Heart left ventricle (tissue), 16 donors: ENCODE data around the gene CSNK2A3. TPM values are rescaled to one million over a fixed set of nuclear protein-coding genes. Genes with fewer than 3 reads are reported as not detected.
A peak's percentile ranks its signal among the peaks of the same experiment; 100 is the strongest.

ENCODE experiments used
- ATAC-seq, 4 donors: fragments of 200-7000 bp; cut with Tn5 transposase; one replicate each; pipeline ENCODE4 v1.9.1; 2020 to 2022; ENCODE audit warnings: moderate library complexity in 4 of 4, mild to moderate bottlenecking in 3 of 4, moderate number of reproducible peaks in 1 of 4
- DNase-seq, 5 donors: peaks; one replicate each; pipeline ENCODE4 v3.0.0-alpha.2; 2020
- H3K27ac ChIP-seq, 12 donors: fragments of 200-600 bp; sonication (generic) in 4 of 12; one replicate each; pipeline versions ENCODE4 v1.5.0 to v1.8.0; 2016 to 2022; ENCODE audit warnings: mild to moderate bottlenecking in 2 of 12
- H3K27me3 ChIP-seq, 9 donors: fragments of 200-600 bp; sonication (generic) in 2 of 9; one replicate each; pipeline versions ENCODE4 v1.5.1 to v1.8.0; 2016 to 2022; ENCODE audit warnings: mild to moderate bottlenecking in 3 of 9
- H3K36me3 ChIP-seq, 9 donors: fragments of 200-600 bp; sonication (generic) in 2 of 9; one replicate each; pipeline versions ENCODE4 v1.5.0 to v1.8.0; 2018 to 2022; ENCODE audit warnings: mild to moderate bottlenecking in 2 of 9
- H3K4me1 ChIP-seq, 12 donors: fragments of 200-600 bp; sonication (generic) in 4 of 12; one replicate each; pipeline versions ENCODE4 v1.5.0 to v1.8.0; 2016 to 2022; ENCODE audit warnings: mild to moderate bottlenecking in 3 of 12
- H3K4me3 ChIP-seq, 12 donors: fragments of 200-600 bp; sonication (generic) in 4 of 12; one replicate each; pipeline versions ENCODE4 v1.5.0 to v1.8.0; 2017 to 2022; ENCODE audit warnings: mild to moderate bottlenecking in 9 of 12, moderate library complexity in 4 of 12
- H3K9me3 ChIP-seq, 12 donors: fragments of 200-600 bp; sonication (generic) in 4 of 12; one replicate each; pipeline versions ENCODE4 v1.5.0 to v1.8.0; 2016 to 2022; ENCODE audit warnings: mild to moderate bottlenecking in 1 of 12
- CTCF ChIP-seq, 12 donors: fragments of 200-600 bp; sonication (generic) in 4 of 12; IDR thresholded peaks; one replicate each; pipeline versions ENCODE4 v1.5.0 to v1.8.0; 2018 to 2022; ENCODE audit warnings: antibody characterized with exemption in 12 of 12, mild to moderate bottlenecking in 5 of 12
- POLR2A ChIP-seq, 2 donors: fragments of 450-650 bp; IDR thresholded peaks; one replicate each; pipeline ENCODE4 v1.6.1; 2017; ENCODE audit warnings: antibody characterized with exemption in 2 of 2, mild to moderate bottlenecking in 2 of 2, moderate library complexity in 2 of 2
- WGBS, 4 donors: extraction: QIAGEN DNeasy Blood & Tissue Kit in 2 of 4; methylation state at CpG; one replicate each; pipeline versions ENCODE4 v1.1.5 to v1.1.7; 2013 to 2018; 5-methylcytosine and 5-hydroxymethylcytosine counted together
- intact Hi-C, 10 donors: fragments of 100-400 bp; cut with DNase I; formaldehyde crosslinking; loops; one replicate each; pipeline versions ENCODE4 v1.11.1 to v1.14.2; 2022
- polyA plus RNA-seq, 2 donors: library from polyadenylated mRNA; stranded (reverse); fragments of 200-250 nt; gene quantifications; one replicate each; pipeline ENCODE4 v1.2.3, GENCODE V29; 2013
- total RNA-seq, 9 donors: library from RNA; depleted of rRNA in 2 of 9; stranded (reverse); fragments of >200 nt in 2 of 9; fragmentation: NEBNext Ultra II Directional in 3 of 9; extraction: Animal tissue kit (Norgen Biotek cat#: 25700) in 3 of 9; gene quantifications; one replicate each; pipeline versions ENCODE4 v1.1.0 to v1.2.4, GENCODE V29; 2016 to 2023
- donor health status: ischemic (EF 13 %, LVEDD 7.1; RV severe dilation, severe dysfunction).
- donor health status: healthy with polysubstance abuse.
- donor health status: DM: no; HTN: yes; CAD: no.
- donor health status: DM: no; HTN: no; CAD: no.
- donor health status: ischemic (EF 25% LVEDD 6.9; RV normal size, moderate dysfunction).
- donor health status: ischemic (EF 25% LVEDD 5.7; RV mildly dilated, moderate dysfunction).
- donor health status: healthy.
- donor health status: DM: yes; HTN: yes; CAD: no.
- donor health status: ischemic (EF 35%, LVEDD 5.7; RV mildly dilated, moderate dysfunction).
- donor health status: nonischemic (EF 11% LVEDD 7.7; RV severe dilation, severe dysfunction).
- donor health status: DM: yes; HTN: yes; CAD: no.
- donor health status: PGD.
- donor health status: ischemic (EF 29% LVEDD 5.4; RV normal size, mild dysfunction).
- donor health status: nonischemic (EF 23%, LVEDD 6.1; RV moderate dilation, normal function).

CSNK2A3 gene
- total and polyA plus RNA-seq, 11 donors, result 0.34 to 2.1 (median 1.3) TPM

- no peaks in the 10 kb centered on the region for H3K36me3 ChIP-seq
- 97 to 99% (median 97%) methylated on average over 3 of the region's 3 CpGs for WGBS, 4 donors
- ATAC-seq, result no peak
- no peaks in the 10 kb centered on the region for H3K9me3 ChIP-seq
- no peak overlapping the region for H3K4me3 ChIP-seq
- DNase-seq, result no peak
- TF ChIP-seq CTCF (IDR thresholded peaks at IDR 0.05) (no peak), POLR2A (IDR thresholded peaks at IDR 0.05) (no peak)
- no peaks in the 10 kb centered on the region for H3K27me3 ChIP-seq
- intact Hi-C loops, result loop anchor here in 1 of 10 donors (10.0 kb wide), 1 partner anchor 363 kb away; no protein-coding TSS in a partner anchor
- no peak overlapping the region for H3K27ac ChIP-seq
- peaks cover 0 to 16% (median 6%) of the 10 kb centered on the region in 12 donors for H3K4me1 ChIP-seq
These were observed 44.7 kb upstream of the CSNK2A3 start for GRCh38 chr11:11397781-11398180.

- DNase-seq (no peak), ATAC-seq (no peak)
- 66 to 73% (median 72%) methylated on average over 2 of the region's 2 CpGs for WGBS, 4 donors
- no peak overlapping the region for H3K27ac ChIP-seq
- intact Hi-C loops, result loop anchor here in 1 of 10 donors (10.0 kb wide), 1 partner anchor 362 kb away; no protein-coding TSS in a partner anchor
- H3K4me3 ChIP-seq, result no peak overlapping the region
- H3K36me3 ChIP-seq, result no peaks in the 10 kb centered on the region
- no peak for TF ChIP-seq CTCF (IDR thresholded peaks at IDR 0.05)
- TF ChIP-seq POLR2A (IDR thresholded peaks at IDR 0.05), result no peak
- H3K9me3 ChIP-seq, result no peaks in the 10 kb centered on the region
- no peaks in the 10 kb centered on the region for H3K27me3 ChIP-seq
- peaks cover 0 to 16% (median 6%) of the 10 kb centered on the region in 12 donors for H3K4me1 ChIP-seq
These were observed 44.0 kb upstream of the CSNK2A3 start for GRCh38 chr11:11397036-11397415.

GRCh38 chr11:11396301-11397035 is 43.4 kb upstream of the CSNK2A3 start:
- no peaks in the 10 kb centered on the region for H3K9me3 ChIP-seq
- WGBS, 4 donors, result 41 to 57% (median 54%) methylated on average over 11 of the region's 11 CpGs
- peak overlapping the region in 3 of 12 donors; percentile 24 to 48 (median 32) for H3K27ac ChIP-seq
- H3K27me3 ChIP-seq, result no peaks in the 10 kb centered on the region
- no peak for TF ChIP-seq CTCF (IDR thresholded peaks at IDR 0.05)
- no peak for TF ChIP-seq POLR2A (IDR thresholded peaks at IDR 0.05)
- ATAC-seq (peak; percentile 56 to 88 (median 67)), DNase-seq (no peak)
- no peaks in the 10 kb centered on the region for H3K36me3 ChIP-seq
- intact Hi-C loops, result loop anchor here in 1 of 10 donors (10.0 kb wide), 1 partner anchor 362 kb away; no protein-coding TSS in a partner anchor
- peaks cover 0 to 22% (median 7%) of the 10 kb centered on the region in 12 donors for H3K4me1 ChIP-seq
- H3K4me3 ChIP-seq, result no peak overlapping the region

GRCh38 chr11:11395126-11395525 is 42.1 kb upstream of the CSNK2A3 start:
- ATAC-seq, result no peak
- DNase-seq, result no peak
- no peak for TF ChIP-seq POLR2A (IDR thresholded peaks at IDR 0.05)
- no peak for TF ChIP-seq CTCF (IDR thresholded peaks at IDR 0.05)
- intact Hi-C loops, result loop anchor here in 1 of 10 donors (10.0 kb wide), 1 partner anchor 360 kb away; no protein-coding TSS in a partner anchor
- Histone ChIP-seq H3K4me1 (peaks cover 0 to 25% (median 8%) of the 10 kb centered on the region in 12 donors), H3K27ac (no peak overlapping the region), H3K4me3 (no peak overlapping the region), H3K9me3 (no peaks in the 10 kb centered on the region), H3K36me3 (no peaks in the 10 kb centered on the region), H3K27me3 (no peaks in the 10 kb centered on the region)
- 72 to 92% (median 83%) methylated on average over 2 of the region's 2 CpGs for WGBS, 4 donors
